GM21717 (cell line): ENCODE measurements around the gene TMEM62.

ENCODE experiments used
- ATAC-seq: cut with Tn5 transposase; IDR thresholded peaks from one replicate; pipeline ENCODE4 v1.9.1; 2021; ENCODE audit warnings: mild to moderate bottlenecking, moderate library complexity; ENCODE audit not compliant: unreplicated experiment

TMEM62 gene

DNA sequence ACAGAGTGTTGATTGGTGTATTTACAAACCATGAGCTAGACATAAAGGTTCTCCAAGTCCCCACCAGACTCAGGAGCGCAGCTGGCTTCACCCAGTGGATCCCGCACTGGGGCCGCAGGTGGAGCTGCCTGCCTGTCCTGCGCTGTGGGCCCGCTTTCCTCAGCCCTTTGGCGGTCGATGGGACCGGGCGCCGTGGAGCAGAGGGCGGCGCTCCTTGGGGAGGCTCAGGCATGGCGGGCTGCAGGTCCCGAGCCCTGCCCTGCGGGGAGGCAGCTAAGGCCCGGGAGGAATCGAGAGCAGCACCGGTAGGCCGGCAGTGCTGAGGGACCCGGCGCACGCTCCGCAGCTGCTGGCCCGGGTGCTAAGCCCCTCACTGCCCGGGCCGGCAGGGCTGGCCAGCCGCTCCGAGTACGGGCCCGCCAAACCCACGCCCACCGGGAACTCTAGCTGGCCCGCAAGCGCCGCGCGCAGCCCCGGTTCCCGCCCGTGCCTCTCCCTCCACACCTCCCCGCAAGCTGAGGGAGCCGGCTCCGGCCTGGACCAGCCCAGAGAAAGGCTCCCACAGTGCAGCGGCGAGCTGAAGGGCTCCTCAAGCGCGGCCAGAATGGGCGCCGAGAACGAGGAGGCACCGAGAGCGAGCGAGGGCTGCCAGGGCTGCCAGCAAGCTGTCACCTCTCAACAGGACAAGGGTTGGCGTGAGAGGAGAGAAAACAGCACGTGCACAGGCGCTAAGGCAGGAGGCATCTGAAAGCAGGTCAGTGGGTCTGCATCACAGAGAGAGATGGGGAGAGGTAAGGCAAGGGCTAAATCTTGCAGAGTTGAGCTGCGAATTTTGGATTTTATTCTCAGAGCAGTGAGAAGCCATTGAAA, 93.3 kb downstream of the TMEM62 start:
- no peak for ATAC-seq

DNA sequence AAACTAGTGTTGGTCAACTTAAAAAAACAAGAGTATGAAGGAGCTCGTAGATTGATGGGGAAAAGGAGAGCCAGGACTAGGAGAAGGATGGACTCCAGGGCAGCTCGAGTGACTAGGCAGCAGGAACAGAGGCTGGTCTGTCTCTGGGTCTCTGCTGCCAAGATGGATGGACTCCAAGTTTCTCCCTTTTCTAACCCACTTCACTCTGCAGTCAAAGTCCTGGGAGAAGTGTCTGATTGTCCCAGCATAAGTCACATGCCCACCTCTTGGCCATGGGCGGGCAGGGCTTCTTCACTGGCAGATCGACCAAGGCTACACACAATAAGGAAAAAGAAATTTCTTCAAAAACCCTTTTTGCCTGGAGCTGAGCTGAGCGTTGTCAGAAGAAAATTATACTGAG, 96.6 kb downstream of the TMEM62 start:
- ATAC-seq: no peak

DNA sequence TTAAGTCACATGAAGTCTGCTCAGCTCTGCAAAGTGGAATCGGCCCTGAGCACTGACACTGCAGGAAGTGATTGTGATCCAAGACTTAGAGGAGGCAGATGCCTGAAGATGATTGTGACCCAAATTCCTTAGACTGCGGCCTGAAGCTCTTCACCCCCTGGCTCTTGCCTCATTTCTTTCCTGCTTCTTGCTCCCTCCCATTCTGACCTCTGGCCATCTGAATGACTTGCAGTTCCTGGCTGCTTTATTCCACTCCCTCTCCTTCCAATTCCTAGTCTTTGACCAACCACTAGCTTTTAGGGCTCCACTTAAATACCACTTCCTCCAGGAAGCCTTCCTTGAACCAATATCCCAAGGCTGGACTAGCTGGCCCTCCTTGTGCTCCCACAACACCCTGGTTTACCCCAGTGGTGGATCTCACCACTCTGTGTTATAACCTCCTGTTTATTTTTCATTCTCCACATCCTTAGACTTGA, 97.3 kb downstream of the TMEM62 start:
- ATAC-seq: no peak

DNA sequence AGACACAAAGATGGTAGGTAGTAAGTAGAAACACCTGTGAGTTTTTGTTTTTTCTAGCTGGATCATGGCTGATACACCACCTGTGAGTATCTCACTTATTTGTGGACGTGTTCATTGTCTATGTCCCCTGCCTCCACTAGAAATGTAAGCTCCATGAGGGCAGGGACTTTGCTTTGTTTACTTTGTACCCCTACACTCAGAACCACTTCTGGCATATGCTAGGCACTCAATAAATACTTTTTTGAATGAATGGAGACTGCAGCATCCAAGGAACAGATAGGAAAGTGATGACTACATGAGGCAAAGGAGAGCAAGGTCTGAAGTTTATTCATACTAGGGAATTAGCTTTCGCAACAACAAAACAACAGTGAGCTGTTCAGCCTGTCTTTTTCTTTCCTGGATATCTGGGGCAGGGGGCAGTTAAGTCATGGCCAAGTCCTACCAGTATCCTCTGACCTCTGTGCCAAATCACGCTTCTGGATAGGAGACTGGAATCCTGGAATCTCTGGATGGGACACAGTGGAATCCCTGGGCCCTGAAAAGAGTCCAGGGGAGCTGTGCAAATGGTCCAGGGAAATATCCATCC, 99.0 kb downstream of the TMEM62 start:
- no peak for ATAC-seq
